ENCODE data around the gene ACYP1.

Gene ACYP1

GRCh38 chr14:75081660-75082229 is 17.9 kb upstream of the ACYP1 start:
- Histone ChIP-seq H3K27me3 (ENCODE audit: control insufficient read depth, low read length) (no peaks in the 10 kb centered on the region), H3K4me3 (ENCODE audit: low read length) (no peak overlapping the region), H3K9me3 (ENCODE audit: control insufficient read depth, insufficient read depth, low read length) (no peaks in the 10 kb centered on the region), H3F3A (ENCODE audit: control insufficient read depth, insufficient read depth) (0 out of 2 replicates have a peak, but pooled peaks cover 3% of the 10 kb centered on the region), H3K79me2 (ENCODE audit: control insufficient read depth, low read length) (no peaks in the 10 kb centered on the region), H4K20me1 (ENCODE audit: control insufficient read depth, insufficient read depth, low read depth, low read length) (no peaks in the 10 kb centered on the region), H3K4me2 (ENCODE audit: low read length) (no peak overlapping the region), H3K9me2 (replicated peaks; ENCODE audit: control insufficient read depth, low read length) (no peaks in the 10 kb centered on the region), H3K36me3 (ENCODE audit: control insufficient read depth, low read length) (peaks cover 54% of the 10 kb centered on the region), H3K4me1 (ENCODE audit: control insufficient read depth, low read length) (no peaks in the 10 kb centered on the region), H3K27ac (ENCODE audit: low read depth, low read length) (no peak overlapping the region)
- TF ChIP-seq CTCF (IDR thresholded peaks at IDR 0.05; ENCODE audit: low read depth, low read length, poor library complexity, severe bottlenecking): no peak
- TF ChIP-seq EZH2phosphoT487 (IDR thresholded peaks at IDR 0.05; ENCODE audit: borderline replicate concordance, low read length): no peak

- Histone ChIP-seq H3K4me1 (ENCODE audit: control insufficient read depth, low read length) (no peaks in the 10 kb centered on the region), H3K27ac (ENCODE audit: low read depth, low read length) (no peak overlapping the region), H4K20me1 (ENCODE audit: control insufficient read depth, insufficient read depth, low read depth, low read length) (no peaks in the 10 kb centered on the region), H3K79me2 (ENCODE audit: control insufficient read depth, low read length) (no peaks in the 10 kb centered on the region), H3K27me3 (ENCODE audit: control insufficient read depth, low read length) (no peaks in the 10 kb centered on the region), H3K4me2 (ENCODE audit: low read length) (no peak overlapping the region), H3K9me2 (replicated peaks; ENCODE audit: control insufficient read depth, low read length) (no peaks in the 10 kb centered on the region), H3K4me3 (ENCODE audit: low read length) (no peak overlapping the region), H3K36me3 (ENCODE audit: control insufficient read depth, low read length) (peaks cover 34% of the 10 kb centered on the region), H3F3A (ENCODE audit: control insufficient read depth, insufficient read depth) (0 out of 2 replicates have a peak, but pooled peaks cover 3% of the 10 kb centered on the region), H3K9me3 (ENCODE audit: control insufficient read depth, insufficient read depth, low read length) (no peaks in the 10 kb centered on the region)
- TF ChIP-seq CTCF (IDR thresholded peaks at IDR 0.05; ENCODE audit: low read depth, low read length, poor library complexity, severe bottlenecking) (no peak), EZH2phosphoT487 (IDR thresholded peaks at IDR 0.05; ENCODE audit: borderline replicate concordance, low read length) (no peak)
Measured at GRCh38 chr14:75079521-75079920, 15.7 kb upstream of the ACYP1 start.

GRCh38 chr14:75077794-75078193 is 14.0 kb upstream of the ACYP1 start:
- H3K4me3 ChIP-seq (ENCODE audit: low read length): no peak overlapping the region
- H3K36me3 ChIP-seq (ENCODE audit: control insufficient read depth, low read length): peaks cover 17% of the 10 kb centered on the region
- H3K9me3 ChIP-seq (ENCODE audit: control insufficient read depth, insufficient read depth, low read length): no peaks in the 10 kb centered on the region
- no peaks in the 10 kb centered on the region for H3K27me3 ChIP-seq (ENCODE audit: control insufficient read depth, low read length)
- H3K27ac ChIP-seq (ENCODE audit: low read depth, low read length): no peak overlapping the region
- H3K4me2 ChIP-seq (ENCODE audit: low read length): no peak overlapping the region
- TF ChIP-seq CTCF (IDR thresholded peaks at IDR 0.05; ENCODE audit: low read depth, low read length, poor library complexity, severe bottlenecking) (no peak), EZH2phosphoT487 (IDR thresholded peaks at IDR 0.05; ENCODE audit: borderline replicate concordance, low read length) (no peak)
- 0 out of 2 replicates have a peak, but pooled peaks cover 3% of the 10 kb centered on the region for H3F3A ChIP-seq (ENCODE audit: control insufficient read depth, insufficient read depth)
- H3K9me2 ChIP-seq (replicated peaks; ENCODE audit: control insufficient read depth, low read length): no peaks in the 10 kb centered on the region
- no peaks in the 10 kb centered on the region for H3K79me2 ChIP-seq (ENCODE audit: control insufficient read depth, low read length)
- no peaks in the 10 kb centered on the region for H4K20me1 ChIP-seq (ENCODE audit: control insufficient read depth, insufficient read depth, low read depth, low read length)
- no peaks in the 10 kb centered on the region for H3K4me1 ChIP-seq (ENCODE audit: control insufficient read depth, low read length)
